Psoas muscle (tissue), 8 donors: Measurements from ENCODE around the gene OBSCN. TPM values are rescaled to one million over a fixed set of nuclear protein-coding genes. Genes with fewer than 3 reads are reported as not detected.

Experiments
- ATAC-seq, 4 donors: fragments of 200-7000 bp; cut with Tn5 transposase; one replicate each; pipeline ENCODE4 v1.9.1; 2020; ENCODE audit warnings: moderate library complexity in 3 of 4, mild to moderate bottlenecking in 2 of 4
- DNase-seq, 2 donors: peaks; one replicate each; pipeline ENCODE4 v3.0.0-alpha.2; 2020
- H3K27ac ChIP-seq: fragments of 200-600 bp; one replicate; pipeline ENCODE4 v1.8.0; 2022
- H3K27me3 ChIP-seq, 3 donors: fragments of 200-600 bp in 1 of 3; one replicate each; pipeline versions ENCODE4 v1.6.1 to v1.8.0; 2013 to 2022; ENCODE audit warnings: low read length in 2 of 3, mild to moderate bottlenecking in 2 of 3, moderate library complexity in 1 of 3; ENCODE audit not compliant: insufficient read depth in 3 of 3
- H3K36me3 ChIP-seq, 2 donors: fragments of 200-600 bp in 1 of 2; one replicate each; pipeline versions ENCODE4 v1.6.1 to v1.8.0; 2013 to 2022; ENCODE audit warnings: low read depth in 1 of 2, mild to moderate bottlenecking in 1 of 2, moderate library complexity in 1 of 2; ENCODE audit not compliant: insufficient read depth in 1 of 2
- H3K4me1 ChIP-seq: fragments of 200-600 bp; one replicate; pipeline ENCODE4 v1.8.0; 2022
- H3K4me3 ChIP-seq: fragments of 200-600 bp; one replicate; pipeline ENCODE4 v1.8.0; 2022; ENCODE audit warnings: mild to moderate bottlenecking
- H3K9me3 ChIP-seq: fragments of 200-600 bp; one replicate; pipeline ENCODE4 v1.8.0; 2022
- CTCF ChIP-seq: fragments of 200-600 bp; IDR thresholded peaks from one replicate; pipeline ENCODE4 v1.8.0; 2022; ENCODE audit warnings: antibody characterized with exemption
- WGBS, 3 donors: extraction: QIAGEN DNeasy Blood & Tissue Kit; methylation state at CpG; one replicate each; pipeline versions ENCODE4 v1.1.6 to v1.1.7; 2013; 5-methylcytosine and 5-hydroxymethylcytosine counted together
- intact Hi-C, 2 donors: fragments of 100-400 bp; cut with DNase I; formaldehyde crosslinking; loops; one replicate each; pipeline versions ENCODE4 v1.11.0 to v1.14.2; 2022
- polyA plus RNA-seq, 3 donors: library from polyadenylated mRNA; stranded (reverse); fragments of 200-250 nt; gene quantifications; one replicate each; pipeline ENCODE4 v1.2.3, GENCODE V29; 2013
- total RNA-seq, 4 donors: library from RNA; stranded (reverse); fragmentation: NEBNext Ultra II Directional in 2 of 4; extraction: Animal tissue kit (Norgen Biotek cat#: 25700) in 2 of 4; gene quantifications; one replicate each; pipeline versions ENCODE4 v1.2.1 to v1.2.4, GENCODE V29; 2021 to 2023
- donor health status: healthy with polysubstance abuse.
- donor health status: DM: no; HTN: no; CAD: no; lungs with moderate emphysema.
- donor health status: Bipolar disorder and iron deficiency.
- donor health status: healthy.
- donor health status: DM: yes; HTN: yes; CAD: no.
- donor health status: DM: no; HTN: no; CAD: no.
- donor health status: DM: no; HTN: no; CAD: no.
- donor health status: DM: yes; HTN: yes; CAD: no.

Gene OBSCN
- total and polyA plus RNA-seq, 7 donors = 397 to 1,869 (median 1,061) TPM

GRCh38 chr1:228282329-228283042, 74.6 kb downstream of the OBSCN start:
- ATAC-seq (peak; percentile 66 to 84 (median 74)), DNase-seq (peak; percentile 78 to 93)
- H3K9me3 ChIP-seq = no peaks in the 10 kb centered on the region
- peak overlapping the region; percentile 78 for H3K27ac ChIP-seq
- H3K4me3 ChIP-seq = no peak overlapping the region
- no peak for TF ChIP-seq CTCF
- no peaks in the 10 kb centered on the region for H3K27me3 ChIP-seq
- peaks cover 7 to 99% of the 10 kb centered on the region in 2 donors for H3K36me3 ChIP-seq
- WGBS, 3 donors = 37 to 56% (median 39%) methylated on average over 17 of the region's 17 CpGs
- intact Hi-C loops = no loop called here
- H3K4me1 ChIP-seq = peaks cover 16% of the 10 kb centered on the region

DNA sequence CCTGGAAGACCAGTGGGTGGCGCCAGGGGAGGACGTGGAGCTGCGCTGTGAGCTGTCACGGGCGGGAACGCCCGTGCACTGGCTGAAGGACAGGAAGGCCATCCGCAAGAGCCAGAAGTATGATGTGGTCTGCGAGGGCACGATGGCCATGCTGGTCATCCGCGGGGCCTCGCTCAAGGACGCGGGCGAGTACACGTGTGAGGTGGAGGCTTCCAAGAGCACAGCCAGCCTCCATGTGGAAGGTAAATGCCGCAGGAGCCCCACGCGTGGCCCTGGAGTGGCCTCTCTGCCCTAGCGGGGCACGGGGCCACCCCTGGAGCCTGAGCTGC, 75.2 kb downstream of the OBSCN start:
- WGBS, 3 donors = 70 to 82% (median 71%) methylated on average over 22 of the region's 22 CpGs
- Histone ChIP-seq H3K27ac (peak overlapping the region; percentile 78), H3K36me3 (peaks cover 7 to 99% of the 10 kb centered on the region in 2 donors), H3K9me3 (no peaks in the 10 kb centered on the region), H3K27me3 (no peaks in the 10 kb centered on the region), H3K4me3 (no peak overlapping the region), H3K4me1 (peaks cover 16% of the 10 kb centered on the region)
- intact Hi-C loops = no loop called here
- DNase-seq (peak; percentile 29 to 63), ATAC-seq (peak in 1 of 4 donors; percentile 6)
- no peak for TF ChIP-seq CTCF

GRCh38 chr1:228283476-228284147, 75.8 kb downstream of the OBSCN start:
- H3K9me3 ChIP-seq = no peaks in the 10 kb centered on the region
- whole genome bisulfite sequencing, 3 donors = 68 to 86% (median 71%) methylated on average over 20 of the region's 20 CpGs
- H3K27me3 ChIP-seq = no peaks in the 10 kb centered on the region
- ATAC-seq (peak in 1 of 4 donors; percentile 7), DNase-seq (peak; percentile 19 to 61)
- H3K4me1 ChIP-seq = peaks cover 16% of the 10 kb centered on the region
- intact Hi-C loops = no loop called here
- no peak overlapping the region for H3K4me3 ChIP-seq
- TF ChIP-seq CTCF = no peak
- H3K36me3 ChIP-seq = peaks cover 7 to 99% of the 10 kb centered on the region in 2 donors
- peak overlapping the region; percentile 78 for H3K27ac ChIP-seq

DNA sequence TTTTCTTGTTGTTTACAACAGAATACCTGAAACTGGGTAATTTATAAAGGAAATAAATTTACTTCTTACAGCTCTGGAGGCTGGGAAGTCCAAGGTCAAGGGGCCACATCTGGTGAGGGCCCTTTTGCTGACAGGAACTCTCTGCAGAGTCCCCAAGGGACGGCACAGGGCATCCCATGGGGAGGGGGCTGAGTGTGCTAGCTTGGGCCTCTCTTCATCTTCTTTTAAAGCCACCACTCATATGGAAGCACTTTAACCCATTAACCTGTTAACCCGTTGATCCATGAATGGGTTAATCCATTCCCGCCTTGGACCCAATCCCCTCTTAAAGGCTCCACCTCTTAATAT, 76.3 kb downstream of the OBSCN start:
- Histone ChIP-seq H3K27me3 (no peaks in the 10 kb centered on the region), H3K27ac (peak overlapping the region; percentile 78), H3K4me3 (no peak overlapping the region), H3K4me1 (peaks cover 16% of the 10 kb centered on the region), H3K36me3 (peaks cover 6 to 99% of the 10 kb centered on the region in 2 donors), H3K9me3 (no peaks in the 10 kb centered on the region)
- WGBS, 3 donors = 34 to 54% (median 49%) methylated on average over 3 of the region's 3 CpGs
- no peak for TF ChIP-seq CTCF
- intact Hi-C loops = no loop called here
- ATAC-seq (no peak), DNase-seq (peak; percentile 9 to 56)
